HEK293 (cell line): ENCODE data around the gene CCDC9.

Source experiments
- GFI1B ChIP-seq: fragments of 450-650 bp; formaldehyde crosslinking; IDR thresholded peaks from 2 replicates; pipeline ENCODE4 v1.5.1; 2016; ENCODE audit warnings: missing biosample characterization, missing genetic modification characterization
- GLI2 ChIP-seq: fragments of 450-650 bp; formaldehyde crosslinking; IDR thresholded peaks from 2 replicates; pipeline ENCODE4; 2017; ENCODE audit warnings: missing biosample characterization, missing genetic modification characterization, low read depth, borderline replicate concordance
- HOXD13 ChIP-seq: sonication (generic); formaldehyde crosslinking; IDR thresholded peaks from 2 replicates; pipeline ENCODE4 v1.8.0; 2022; ENCODE audit warnings: missing genetic modification reagents, borderline replicate concordance
- KLF7 ChIP-seq: fragments of 450-650 bp; formaldehyde crosslinking; IDR thresholded peaks from 2 replicates; pipeline ENCODE4 v1.5.1; 2016; ENCODE audit warnings: missing biosample characterization, missing genetic modification characterization, borderline replicate concordance
- PRDM1 ChIP-seq: fragments of 450-650 bp; formaldehyde crosslinking; IDR thresholded peaks from 2 replicates; pipeline ENCODE4; 2016; ENCODE audit warnings: missing biosample characterization, missing genetic modification characterization
- ZBTB8A ChIP-seq: fragments of 450-650 bp; formaldehyde crosslinking; IDR thresholded peaks from 2 replicates; pipeline ENCODE4 v1.5.1; 2016; ENCODE audit warnings: missing biosample characterization, missing genetic modification characterization
- ZNF133 ChIP-seq: fragments of 450-650 bp; formaldehyde crosslinking; IDR thresholded peaks from 2 replicates; pipeline ENCODE4 v1.5.1; 2016; ENCODE audit warnings: missing biosample characterization, missing genetic modification characterization
- ZNF140 ChIP-seq: fragments of 450-650 bp; formaldehyde crosslinking; IDR thresholded peaks from 2 replicates; pipeline ENCODE4 v1.5.1; 2016; ENCODE audit warnings: missing biosample characterization, missing genetic modification characterization
- ZNF155 ChIP-seq: fragments of 450-650 bp; formaldehyde crosslinking; IDR thresholded peaks from 2 replicates; pipeline ENCODE4 v1.5.1; 2016; ENCODE audit warnings: missing biosample characterization, missing genetic modification characterization
- ZNF202 ChIP-seq: fragments of 450-650 bp; formaldehyde crosslinking; IDR thresholded peaks from 2 replicates; pipeline ENCODE4 v1.5.1; 2016; ENCODE audit warnings: missing biosample characterization, missing genetic modification characterization, borderline replicate concordance
- ZNF266 ChIP-seq: fragments of 450-650 bp; formaldehyde crosslinking; IDR thresholded peaks from 2 replicates; pipeline ENCODE4 v1.5.1; 2016; ENCODE audit warnings: missing biosample characterization, missing genetic modification characterization, low read depth
- ZNF354C ChIP-seq: fragments of 450-650 bp; formaldehyde crosslinking; IDR thresholded peaks from 2 replicates; pipeline ENCODE4 v1.5.1; 2016; ENCODE audit warnings: missing biosample characterization, missing genetic modification characterization, low read depth, borderline replicate concordance
- ZNF514 ChIP-seq: fragments of 450-650 bp; formaldehyde crosslinking; IDR thresholded peaks from 2 replicates; pipeline ENCODE4 v1.5.1; 2016; ENCODE audit warnings: missing biosample characterization, missing genetic modification characterization
- ZNF529 ChIP-seq: fragments of 450-650 bp; formaldehyde crosslinking; IDR thresholded peaks from 2 replicates; pipeline ENCODE4 v1.5.1; 2017; ENCODE audit warnings: missing genetic modification characterization, missing biosample characterization; ENCODE audit not compliant: insufficient replicate concordance
- ZNF555 ChIP-seq: fragments of 450-650 bp; formaldehyde crosslinking; conservative IDR thresholded peaks from 2 replicates; pipeline ENCODE4 v1.5.1; 2017; ENCODE audit warnings: missing biosample characterization, mild to moderate bottlenecking, missing genetic modification characterization, inconsistent platforms
- ZNF621 ChIP-seq: fragments of 450-650 bp; formaldehyde crosslinking; IDR thresholded peaks from 2 replicates; pipeline ENCODE4 v1.5.1; 2017; ENCODE audit warnings: missing biosample characterization, missing genetic modification characterization
- ZNF660 ChIP-seq: fragments of 450-650 bp; IDR thresholded peaks from 2 replicates; pipeline ENCODE4 v1.5.1; 2018; ENCODE audit warnings: missing biosample characterization, mild to moderate bottlenecking, missing genetic modification characterization
- ZNF677 ChIP-seq: fragments of 450-650 bp; IDR thresholded peaks from 2 replicates; pipeline ENCODE4 v1.5.0; 2018; ENCODE audit warnings: missing biosample characterization, mild to moderate bottlenecking, missing genetic modification characterization, moderate library complexity
- ZNF785 ChIP-seq: fragments of 450-650 bp; formaldehyde crosslinking; IDR thresholded peaks from 2 replicates; pipeline ENCODE4 v1.5.1; 2016; ENCODE audit warnings: missing biosample characterization, missing genetic modification characterization
- TF ChIP-seq, protein P1 (sequence below): fragments of 450-650 bp; formaldehyde crosslinking; IDR thresholded peaks from 2 replicates; pipeline ENCODE4; 2016; ENCODE audit warnings: missing biosample characterization, missing genetic modification characterization
- TF ChIP-seq, protein P2 (sequence below): fragments of 450-650 bp; formaldehyde crosslinking; IDR thresholded peaks from 2 replicates; pipeline ENCODE4 v1.5.1; 2017; ENCODE audit warnings: missing biosample characterization, missing genetic modification characterization
- TF ChIP-seq, protein P3 (sequence below): fragments of 450-650 bp; formaldehyde crosslinking; IDR thresholded peaks from 2 replicates; pipeline ENCODE4 v1.5.1; 2016; ENCODE audit warnings: missing biosample characterization, missing genetic modification characterization, borderline replicate concordance
- TF ChIP-seq, protein P4 (sequence below): fragments of 450-650 bp; formaldehyde crosslinking; IDR thresholded peaks from 2 replicates; pipeline ENCODE4 v1.5.1; 2016; ENCODE audit warnings: missing biosample characterization, missing genetic modification characterization
- TF ChIP-seq, protein P5 (sequence below): IDR thresholded peaks from 2 replicates; pipeline ENCODE4 v1.6.1; 2011; ENCODE audit warnings: mild to moderate bottlenecking, low read depth, low read length, borderline replicate concordance
- TF ChIP-seq, protein P6 (sequence below): fragments of 450-650 bp; formaldehyde crosslinking; IDR thresholded peaks from 2 replicates; pipeline ENCODE4 v1.5.1; 2016; ENCODE audit warnings: missing biosample characterization, missing genetic modification characterization
- TF ChIP-seq, protein P7 (sequence below): fragments of 450-650 bp; formaldehyde crosslinking; IDR thresholded peaks from 2 replicates; pipeline ENCODE4 v1.5.1; 2016; ENCODE audit warnings: missing biosample characterization, missing genetic modification characterization

CCDC9 gene

DNA sequence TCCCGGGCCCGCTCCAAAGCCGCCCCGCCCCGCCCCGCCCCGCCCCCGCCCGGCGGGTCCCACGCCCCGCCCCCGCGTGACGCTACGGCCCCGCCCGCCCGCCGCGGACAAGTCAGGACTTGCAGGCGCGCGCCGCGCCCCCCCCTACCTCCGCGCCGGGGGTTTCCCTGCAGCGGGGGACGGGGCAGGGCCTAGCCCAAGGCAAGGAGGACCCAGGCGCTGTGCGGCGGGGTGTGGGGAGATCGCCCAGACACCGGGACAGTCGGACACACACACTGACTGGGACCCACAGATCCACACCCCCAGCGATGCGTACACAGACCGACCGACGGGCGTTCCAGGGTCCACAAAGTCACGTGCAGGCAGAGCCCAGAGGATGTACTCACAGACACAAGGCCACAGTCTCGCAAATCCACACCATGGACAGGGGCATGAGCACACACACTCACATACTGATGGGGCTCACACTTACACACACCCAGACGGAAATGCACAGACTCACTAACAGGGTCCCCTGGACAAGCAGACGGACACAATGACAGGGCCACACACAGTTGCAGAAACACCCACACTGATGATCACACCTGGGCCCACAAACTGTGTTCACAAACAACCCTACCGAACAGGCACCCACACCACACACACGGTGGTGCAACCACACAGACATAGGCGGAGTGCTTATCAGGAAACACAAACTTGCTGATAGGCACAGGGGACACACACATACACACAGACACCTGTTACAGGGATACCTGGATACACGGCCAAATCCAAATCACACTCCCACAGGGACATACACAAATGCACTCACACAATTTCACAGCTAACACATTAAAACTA lies 24.9 kb upstream of the CCDC9 start (continued):
- TF ChIP-seq PRDM1 (no peak), ZNF140 (no peak), ZNF660 (tag by site-specific recombination) (0 out of 2 replicates have a peak, but pooled peaks have one; percentile 35), ZNF133 (no peak), ZNF621 (tag by site-specific recombination) (no peak), ZNF514 (tag by site-specific recombination) (no peak), ZNF555 (no peak), ZNF266 (no peak), ZNF354C (tag by site-specific recombination) (no peak), KLF7 (tag by site-specific recombination) (peak; percentile 79; the same call in 1 of the 2 replicates), ZNF155 (tag by site-specific recombination) (no peak), ZBTB8A (peak; percentile 77), GFI1B (tag by site-specific recombination) (no peak), ZNF529 (tag by site-specific recombination) (no peak), ZNF202 (tag by site-specific recombination) (no peak), HOXD13 (CRISPR knock-in tag) (no peak), ZNF677 (tag by site-specific recombination) (no peak), ZNF785 (peak; percentile 66; the same call in 1 of the 2 replicates), GLI2 (tag by site-specific recombination) (no peak)
- TF ChIP-seq, protein P1, sequence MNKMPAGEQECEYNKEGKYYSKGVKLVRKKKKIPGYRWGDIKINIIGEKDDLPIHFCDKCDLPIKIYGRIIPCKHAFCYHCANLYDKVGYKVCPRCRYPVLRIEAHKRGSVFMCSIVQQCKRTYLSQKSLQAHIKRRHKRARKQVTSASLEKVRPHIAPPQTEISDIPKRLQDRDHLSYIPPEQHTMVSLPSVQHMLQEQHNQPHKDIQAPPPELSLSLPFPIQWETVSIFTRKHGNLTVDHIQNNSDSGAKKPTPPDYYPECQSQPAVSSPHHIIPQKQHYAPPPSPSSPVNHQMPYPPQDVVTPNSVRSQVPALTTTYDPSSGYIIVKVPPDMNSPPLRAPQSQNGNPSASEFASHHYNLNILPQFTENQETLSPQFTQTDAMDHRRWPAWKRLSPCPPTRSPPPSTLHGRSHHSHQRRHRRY, result 0 out of 2 replicates have a peak, but pooled peaks have one; percentile 36
- TF ChIP-seq, protein P2, sequence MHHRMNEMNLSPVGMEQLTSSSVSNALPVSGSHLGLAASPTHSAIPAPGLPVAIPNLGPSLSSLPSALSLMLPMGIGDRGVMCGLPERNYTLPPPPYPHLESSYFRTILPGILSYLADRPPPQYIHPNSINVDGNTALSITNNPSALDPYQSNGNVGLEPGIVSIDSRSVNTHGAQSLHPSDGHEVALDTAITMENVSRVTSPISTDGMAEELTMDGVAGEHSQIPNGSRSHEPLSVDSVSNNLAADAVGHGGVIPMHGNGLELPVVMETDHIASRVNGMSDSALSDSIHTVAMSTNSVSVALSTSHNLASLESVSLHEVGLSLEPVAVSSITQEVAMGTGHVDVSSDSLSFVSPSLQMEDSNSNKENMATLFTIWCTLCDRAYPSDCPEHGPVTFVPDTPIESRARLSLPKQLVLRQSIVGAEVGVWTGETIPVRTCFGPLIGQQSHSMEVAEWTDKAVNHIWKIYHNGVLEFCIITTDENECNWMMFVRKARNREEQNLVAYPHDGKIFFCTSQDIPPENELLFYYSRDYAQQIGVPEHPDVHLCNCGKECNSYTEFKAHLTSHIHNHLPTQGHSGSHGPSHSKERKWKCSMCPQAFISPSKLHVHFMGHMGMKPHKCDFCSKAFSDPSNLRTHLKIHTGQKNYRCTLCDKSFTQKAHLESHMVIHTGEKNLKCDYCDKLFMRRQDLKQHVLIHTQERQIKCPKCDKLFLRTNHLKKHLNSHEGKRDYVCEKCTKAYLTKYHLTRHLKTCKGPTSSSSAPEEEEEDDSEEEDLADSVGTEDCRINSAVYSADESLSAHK, result no peak
- TF ChIP-seq, protein P3, sequence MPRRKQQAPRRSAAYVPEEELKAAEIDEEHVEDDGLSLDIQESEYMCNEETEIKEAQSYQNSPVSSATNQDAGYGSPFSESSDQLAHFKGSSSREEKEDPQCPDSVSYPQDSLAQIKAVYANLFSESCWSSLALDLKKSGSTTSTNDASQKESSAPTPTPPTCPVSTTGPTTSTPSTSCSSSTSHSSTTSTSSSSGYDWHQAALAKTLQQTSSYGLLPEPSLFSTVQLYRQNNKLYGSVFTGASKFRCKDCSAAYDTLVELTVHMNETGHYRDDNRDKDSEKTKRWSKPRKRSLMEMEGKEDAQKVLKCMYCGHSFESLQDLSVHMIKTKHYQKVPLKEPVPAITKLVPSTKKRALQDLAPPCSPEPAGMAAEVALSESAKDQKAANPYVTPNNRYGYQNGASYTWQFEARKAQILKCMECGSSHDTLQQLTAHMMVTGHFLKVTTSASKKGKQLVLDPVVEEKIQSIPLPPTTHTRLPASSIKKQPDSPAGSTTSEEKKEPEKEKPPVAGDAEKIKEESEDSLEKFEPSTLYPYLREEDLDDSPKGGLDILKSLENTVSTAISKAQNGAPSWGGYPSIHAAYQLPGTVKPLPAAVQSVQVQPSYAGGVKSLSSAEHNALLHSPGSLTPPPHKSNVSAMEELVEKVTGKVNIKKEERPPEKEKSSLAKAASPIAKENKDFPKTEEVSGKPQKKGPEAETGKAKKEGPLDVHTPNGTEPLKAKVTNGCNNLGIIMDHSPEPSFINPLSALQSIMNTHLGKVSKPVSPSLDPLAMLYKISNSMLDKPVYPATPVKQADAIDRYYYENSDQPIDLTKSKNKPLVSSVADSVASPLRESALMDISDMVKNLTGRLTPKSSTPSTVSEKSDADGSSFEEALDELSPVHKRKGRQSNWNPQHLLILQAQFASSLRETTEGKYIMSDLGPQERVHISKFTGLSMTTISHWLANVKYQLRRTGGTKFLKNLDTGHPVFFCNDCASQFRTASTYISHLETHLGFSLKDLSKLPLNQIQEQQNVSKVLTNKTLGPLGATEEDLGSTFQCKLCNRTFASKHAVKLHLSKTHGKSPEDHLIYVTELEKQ (tag by site-specific recombination), result 0 out of 2 replicates have a peak, but pooled peaks have one; percentile 32
- TF ChIP-seq, protein P4, sequence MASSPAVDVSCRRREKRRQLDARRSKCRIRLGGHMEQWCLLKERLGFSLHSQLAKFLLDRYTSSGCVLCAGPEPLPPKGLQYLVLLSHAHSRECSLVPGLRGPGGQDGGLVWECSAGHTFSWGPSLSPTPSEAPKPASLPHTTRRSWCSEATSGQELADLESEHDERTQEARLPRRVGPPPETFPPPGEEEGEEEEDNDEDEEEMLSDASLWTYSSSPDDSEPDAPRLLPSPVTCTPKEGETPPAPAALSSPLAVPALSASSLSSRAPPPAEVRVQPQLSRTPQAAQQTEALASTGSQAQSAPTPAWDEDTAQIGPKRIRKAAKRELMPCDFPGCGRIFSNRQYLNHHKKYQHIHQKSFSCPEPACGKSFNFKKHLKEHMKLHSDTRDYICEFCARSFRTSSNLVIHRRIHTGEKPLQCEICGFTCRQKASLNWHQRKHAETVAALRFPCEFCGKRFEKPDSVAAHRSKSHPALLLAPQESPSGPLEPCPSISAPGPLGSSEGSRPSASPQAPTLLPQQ (tag by site-specific recombination), result peak; percentile 97
- TF ChIP-seq, protein P5, sequence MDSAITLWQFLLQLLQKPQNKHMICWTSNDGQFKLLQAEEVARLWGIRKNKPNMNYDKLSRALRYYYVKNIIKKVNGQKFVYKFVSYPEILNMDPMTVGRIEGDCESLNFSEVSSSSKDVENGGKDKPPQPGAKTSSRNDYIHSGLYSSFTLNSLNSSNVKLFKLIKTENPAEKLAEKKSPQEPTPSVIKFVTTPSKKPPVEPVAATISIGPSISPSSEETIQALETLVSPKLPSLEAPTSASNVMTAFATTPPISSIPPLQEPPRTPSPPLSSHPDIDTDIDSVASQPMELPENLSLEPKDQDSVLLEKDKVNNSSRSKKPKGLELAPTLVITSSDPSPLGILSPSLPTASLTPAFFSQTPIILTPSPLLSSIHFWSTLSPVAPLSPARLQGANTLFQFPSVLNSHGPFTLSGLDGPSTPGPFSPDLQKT, result no peak
- TF ChIP-seq, protein P6, sequence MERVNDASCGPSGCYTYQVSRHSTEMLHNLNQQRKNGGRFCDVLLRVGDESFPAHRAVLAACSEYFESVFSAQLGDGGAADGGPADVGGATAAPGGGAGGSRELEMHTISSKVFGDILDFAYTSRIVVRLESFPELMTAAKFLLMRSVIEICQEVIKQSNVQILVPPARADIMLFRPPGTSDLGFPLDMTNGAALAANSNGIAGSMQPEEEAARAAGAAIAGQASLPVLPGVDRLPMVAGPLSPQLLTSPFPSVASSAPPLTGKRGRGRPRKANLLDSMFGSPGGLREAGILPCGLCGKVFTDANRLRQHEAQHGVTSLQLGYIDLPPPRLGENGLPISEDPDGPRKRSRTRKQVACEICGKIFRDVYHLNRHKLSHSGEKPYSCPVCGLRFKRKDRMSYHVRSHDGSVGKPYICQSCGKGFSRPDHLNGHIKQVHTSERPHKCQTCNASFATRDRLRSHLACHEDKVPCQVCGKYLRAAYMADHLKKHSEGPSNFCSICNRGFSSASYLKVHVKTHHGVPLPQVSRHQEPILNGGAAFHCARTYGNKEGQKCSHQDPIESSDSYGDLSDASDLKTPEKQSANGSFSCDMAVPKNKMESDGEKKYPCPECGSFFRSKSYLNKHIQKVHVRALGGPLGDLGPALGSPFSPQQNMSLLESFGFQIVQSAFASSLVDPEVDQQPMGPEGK, result peak; percentile 97
- TF ChIP-seq, protein P7, sequence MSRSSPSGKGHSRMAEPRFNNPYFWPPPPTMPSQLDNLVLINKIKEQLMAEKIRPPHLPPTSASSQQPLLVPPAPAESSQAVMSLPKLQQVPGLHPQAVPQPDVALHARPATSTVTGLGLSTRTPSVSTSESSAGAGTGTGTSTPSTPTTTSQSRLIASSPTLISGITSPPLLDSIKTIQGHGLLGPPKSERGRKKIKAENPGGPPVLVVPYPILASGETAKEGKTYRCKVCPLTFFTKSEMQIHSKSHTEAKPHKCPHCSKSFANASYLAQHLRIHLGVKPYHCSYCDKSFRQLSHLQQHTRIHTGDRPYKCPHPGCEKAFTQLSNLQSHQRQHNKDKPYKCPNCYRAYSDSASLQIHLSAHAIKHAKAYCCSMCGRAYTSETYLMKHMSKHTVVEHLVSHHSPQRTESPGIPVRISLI (tag by site-specific recombination), result no peak
